ENCODE measurements around the gene AIP. TPM values are rescaled to one million over a fixed set of nuclear protein-coding genes. Genes with fewer than 3 reads are reported as not detected.

AIP gene
- total and polyA plus RNA-seq, 2 donors (not counting 3 experiments of a cell fraction or from before 2014, with no cell fraction given), result 46.3 to 114 TPM

- dilution Hi-C loops (cut with MboI; ENCODE audit: extremely low pct_ligation_motif_present, low sequenced_read_pairs) (no loop called here), intact Hi-C loops (cut with micrococcal nuclease) (loop anchor here (10.0 kb wide), 1 partner anchor 237 kb away; the partner anchor contains the start of gene GRK2)
- no peak for DNase-seq (ENCODE audit: low read depth, low spot score)
- Histone ChIP-seq H3K27me3 (ENCODE audit: control insufficient read depth in 2 of 2, insufficient read depth in 2 of 2, low read length in 2 of 2) (no peaks in the 10 kb centered on the region), H2AFZ (ENCODE audit: low read depth, low read length) (no peak overlapping the region), H3K9ac (replicated peaks; ENCODE audit: extremely low read depth, insufficient read depth, low read length) (no peak overlapping the region), H3K27ac (ENCODE audit: insufficient read depth, low read depth, low read length) (no peak overlapping the region), H3K9me1 (replicated peaks; ENCODE audit: control insufficient read depth, extremely low read depth, insufficient read depth, low read length) (no peaks in the 10 kb centered on the region), H3K4me3 (replicated peaks in 1 of 3; ENCODE audit: insufficient read depth in 1 of 3, low read depth in 1 of 3, low read length in 3 of 3) (no peak overlapping the region), H3K79me2 (ENCODE audit: control insufficient read depth, insufficient read depth, low read length) (peaks cover 5% of the 10 kb centered on the region), H3K36me3 (ENCODE audit: control insufficient read depth in 2 of 2, extremely low read depth in 1 of 2, insufficient read depth in 2 of 2, low read length in 2 of 2) (peaks cover 0 to 4% of the 10 kb centered on the region in 2 experiments), H3K4me2 (ENCODE audit: insufficient read depth, low read length) (no peak overlapping the region), H3K9me3 (replicated peaks; ENCODE audit: control insufficient read depth, insufficient read depth, low read length) (no peaks in the 10 kb centered on the region), H4K20me1 (replicated peaks; ENCODE audit: control insufficient read depth, extremely low read depth, insufficient read depth, low read length) (no peaks in the 10 kb centered on the region), H3K4me1 (ENCODE audit: control insufficient read depth, extremely low read depth, insufficient read depth, low read length) (peaks cover 23% of the 10 kb centered on the region)
- ChIA-PET POLR2A (no interaction called here), CTCF (no interaction called here)
- TF ChIP-seq POLR2AphosphoS5 (IDR thresholded peaks at IDR 0.05; ENCODE audit: insufficient read depth, low read depth, low read length) (no peak), CTCF (IDR thresholded peaks at IDR 0.05; ENCODE audit: extremely low read depth in 1 of 2, insufficient read depth in 1 of 2, low read depth in 1 of 2, low read length in 2 of 2) (no peak), FOS (IDR thresholded peaks at IDR 0.05; ENCODE audit: borderline replicate concordance, insufficient read depth, low read length) (no peak), GATA2 (IDR thresholded peaks at IDR 0.05; ENCODE audit: insufficient read depth, insufficient read length, low read depth, low read length) (no peak), EZH2 (IDR thresholded peaks at IDR 0.05; ENCODE audit: borderline replicate concordance, low read depth, low read length, severe bottlenecking) (no peak), JUN (IDR thresholded peaks at IDR 0.05; ENCODE audit: borderline replicate concordance, insufficient read depth, insufficient read length, low read depth) (no peak), MAX (IDR thresholded peaks at IDR 0.05; ENCODE audit: insufficient read depth, insufficient read length) (no peak), MYC (IDR thresholded peaks at IDR 0.05; ENCODE audit: low read depth, low read length) (no peak), POLR2A (IDR thresholded peaks at IDR 0.05; ENCODE audit: low read depth, low read length) (no peak)
- no TSS peak for BruUV-seq (replicated peaks)
- FAIRE-seq, result no peak
Measured at GRCh38 chr11:67501854-67502253, 19.0 kb downstream of the AIP start.

All from endothelial cell of umbilical vein (primary cell).